ENCODE measurements around the gene PDPN. TPM values are rescaled to one million over a fixed set of nuclear protein-coding genes. Genes with fewer than 3 reads are reported as not detected.

The PDPN gene
- total RNA-seq, 1 donor: not detected

DNA sequence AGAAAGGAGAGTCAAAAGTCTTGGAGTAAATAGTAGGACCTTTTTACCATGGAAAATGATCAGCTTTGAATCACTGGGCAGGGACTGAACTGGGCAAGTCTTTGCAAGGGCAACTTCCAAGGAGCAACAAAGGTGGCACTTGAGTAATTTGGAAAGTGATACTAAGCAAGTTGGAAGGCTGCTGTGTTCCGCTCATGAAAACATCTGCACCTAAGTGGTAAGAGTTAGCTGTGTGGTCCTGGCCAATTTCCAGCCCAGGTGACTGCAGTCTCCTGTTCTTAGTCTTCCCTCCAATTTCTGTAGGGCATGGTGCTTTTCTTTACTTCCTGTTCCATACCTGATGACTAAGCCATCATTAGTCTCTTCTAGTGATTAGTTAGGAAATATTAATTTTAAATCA lies 80.8 kb downstream of the PDPN start:
- Histone ChIP-seq H3K4me1 (ENCODE audit: insufficient read depth, low read length) (peaks cover 38% of the 10 kb centered on the region), H3K4me3 (ENCODE audit: low read length) (no peak overlapping the region), H3K9me3 (ENCODE audit: low read depth, low read length) (no peaks in the 10 kb centered on the region), H3K27me3 (ENCODE audit: insufficient read depth, low read length) (no peaks in the 10 kb centered on the region)

DNA sequence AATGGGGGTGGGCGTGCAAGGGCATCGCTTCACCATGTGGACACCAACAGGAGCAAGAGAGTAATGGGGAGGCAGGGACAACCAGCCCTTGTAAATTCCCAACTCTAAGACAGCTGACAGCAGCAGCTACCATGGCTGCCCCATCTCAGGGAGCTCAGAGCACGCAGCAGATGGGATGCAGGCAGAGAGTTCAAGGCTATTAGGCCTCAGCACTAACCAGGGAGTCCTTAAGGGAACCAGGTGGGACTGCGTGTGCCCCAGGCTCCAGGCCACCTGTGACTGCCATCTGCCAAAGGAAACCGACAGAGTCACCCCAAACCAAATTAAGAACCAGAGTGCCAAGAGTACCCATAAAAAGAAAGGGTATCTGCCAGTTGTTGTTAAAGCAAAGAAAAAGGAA lies 82.7 kb downstream of the PDPN start:
- Histone ChIP-seq H3K9me3 (ENCODE audit: low read depth, low read length) (no peaks in the 10 kb centered on the region), H3K27me3 (ENCODE audit: insufficient read depth, low read length) (no peaks in the 10 kb centered on the region), H3K4me3 (ENCODE audit: low read length) (no peak overlapping the region), H3K4me1 (ENCODE audit: insufficient read depth, low read length) (peaks cover 38% of the 10 kb centered on the region)

Other genes with a start within 250 kb of the PDPN start
- gene PRAMEF14, start 236.7 kb upstream of the PDPN start, total RNA-seq: not detected
- not detected for gene PRAMEF19, start 211.9 kb upstream of the PDPN start, total RNA-seq
- not detected for gene PRAMEF17, start 194.2 kb upstream of the PDPN start, total RNA-seq
- gene PRAMEF20, start 173.4 kb upstream of the PDPN start, total RNA-seq: not detected
- gene LRRC38, start 69.8 kb upstream of the PDPN start, total RNA-seq: not detected
- gene PRDM2, start 116.4 kb downstream of the PDPN start, total RNA-seq: 124 TPM

Measured in mononuclear cell (primary cell).